HTERT RPE-1 (cell line): ENCODE measurements around the gene POLRMT.

Experiments
- in situ Hi-C: fragments of 300-500 bp; cut with MboI; formaldehyde crosslinking; loops from 4 replicates; pipeline ENCODE4 v1.14.3; 2020; ENCODE audit warnings: low sequenced_read_pairs

POLRMT gene

GRCh38 chr19:581399-582111 is 51.8 kb downstream of the POLRMT start:
- in situ Hi-C loops: no loop called here

DNA sequence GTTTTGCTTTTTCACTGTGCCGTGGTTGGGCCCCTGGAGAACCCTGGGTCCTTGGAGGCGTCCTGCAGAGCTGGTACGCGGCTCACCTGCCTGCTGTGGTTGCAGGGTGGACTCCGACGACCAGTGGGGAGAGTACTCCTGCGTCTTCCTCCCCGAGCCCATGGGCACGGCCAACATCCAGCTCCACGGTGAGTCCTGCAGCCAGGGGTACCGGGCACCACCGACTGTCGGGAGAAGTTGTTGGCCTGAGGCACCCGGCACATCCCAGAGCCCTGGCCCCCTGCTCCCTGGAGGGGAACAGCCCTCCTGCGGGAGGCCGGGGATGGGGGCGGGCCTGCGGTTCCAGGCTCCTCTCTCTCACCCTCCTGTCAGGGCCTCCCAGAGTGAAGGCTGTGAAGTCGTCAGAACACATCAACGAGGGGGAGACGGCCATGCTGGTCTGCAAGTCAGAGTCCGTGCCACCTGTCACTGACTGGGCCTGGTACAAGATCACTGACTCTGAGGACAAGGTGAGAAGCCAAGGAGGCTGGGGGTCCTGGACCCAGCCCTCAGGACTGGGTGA is 53.0 kb downstream of the POLRMT start:
- in situ Hi-C loops: no loop called here

GRCh38 chr19:579842-580155 is 53.5 kb downstream of the POLRMT start:
- in situ Hi-C loops: no loop called here

- in situ Hi-C loops: no loop called here
Measured at GRCh38 chr19:579111-579841, 54.1 kb downstream of the POLRMT start.

GRCh38 chr19:577439-578392 is 55.6 kb downstream of the POLRMT start:
- in situ Hi-C loops: no loop called here

DNA sequence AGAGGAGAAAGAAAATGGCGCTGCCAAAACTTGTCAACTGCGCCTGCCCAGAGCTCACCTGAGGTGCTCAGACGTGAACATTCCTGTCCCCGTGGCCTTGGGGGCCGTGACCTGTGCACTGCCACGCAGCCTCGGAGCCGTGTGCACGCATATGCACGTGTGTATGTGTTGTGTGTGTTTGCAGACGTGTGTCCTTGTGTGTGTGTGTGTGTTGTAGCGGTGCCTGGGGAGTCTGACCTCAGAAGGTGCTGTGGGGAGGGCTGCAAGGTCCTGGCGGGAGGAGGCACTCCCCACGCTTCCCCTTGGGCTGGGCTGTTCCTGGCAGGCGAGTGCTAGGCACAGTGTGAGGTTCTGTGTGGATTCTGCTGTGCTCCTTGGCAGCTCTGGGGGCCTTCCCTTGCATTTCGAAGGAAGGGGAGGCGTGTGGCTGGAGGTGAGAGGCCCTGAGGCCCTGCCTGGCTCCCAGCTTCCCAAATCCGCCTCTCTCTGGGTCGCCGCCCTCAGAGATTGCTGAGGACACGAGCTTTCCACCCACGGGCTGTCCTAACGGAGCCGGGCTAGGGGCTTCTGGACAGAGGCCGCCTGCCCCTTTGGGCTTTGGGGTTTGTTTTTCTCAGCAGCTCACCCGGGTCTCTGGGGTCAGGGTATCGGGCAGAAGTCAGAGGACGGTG is 56.4 kb downstream of the POLRMT start:
- in situ Hi-C loops: no loop called here

- in situ Hi-C loops: no loop called here
Measured at GRCh38 chr19:575527-576506, 57.5 kb downstream of the POLRMT start.

DNA sequence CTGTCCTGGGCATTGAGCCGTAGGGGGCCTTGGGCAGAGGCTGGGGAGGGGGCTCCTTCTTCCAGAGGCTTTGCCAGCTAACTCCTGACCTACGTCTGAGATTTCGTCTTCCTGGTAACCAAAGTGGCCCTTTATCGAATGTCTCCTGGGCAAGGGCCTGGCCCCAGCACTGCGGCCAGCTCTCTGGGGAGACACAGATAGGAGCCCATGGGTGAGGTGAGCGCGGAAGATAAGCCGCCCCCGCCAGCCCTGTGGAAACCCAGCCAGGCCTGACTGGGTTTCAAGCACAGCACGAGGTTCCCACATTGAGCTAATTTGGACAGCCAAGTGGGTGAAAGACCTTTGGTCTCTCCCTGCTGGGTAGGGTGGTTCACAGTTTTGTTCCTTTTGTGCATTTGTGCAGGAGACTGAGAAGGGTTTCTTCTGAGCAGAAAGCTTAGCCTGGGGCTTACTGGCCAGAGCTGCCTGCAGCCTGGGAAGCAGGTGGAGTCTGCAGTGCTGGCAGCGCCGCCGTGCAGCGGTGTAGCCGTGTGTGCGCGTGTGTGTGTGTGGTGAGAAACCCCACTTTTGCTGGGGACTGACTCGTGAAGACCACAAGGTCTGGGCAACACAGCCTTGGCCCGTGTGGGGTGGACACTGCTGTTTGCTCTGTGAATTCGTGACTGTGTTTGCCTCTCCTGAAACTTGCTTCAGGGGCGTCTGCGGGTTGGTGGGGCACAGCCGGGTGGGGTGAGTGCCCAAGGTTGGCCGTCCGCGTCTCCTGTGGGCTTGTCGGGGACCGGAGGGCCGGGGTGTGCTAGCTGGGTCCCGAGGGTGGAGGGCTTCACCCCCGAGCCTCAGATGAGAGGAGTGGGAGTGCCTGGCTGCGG is 58.4 kb downstream of the POLRMT start:
- in situ Hi-C loops: no loop called here

- in situ Hi-C loops: no loop called here
Measured at GRCh38 chr19:573519-573825, 59.9 kb downstream of the POLRMT start.

- in situ Hi-C loops: no loop called here
Measured at GRCh38 chr19:572743-573518, 60.4 kb downstream of the POLRMT start.

- in situ Hi-C loops: no loop called here
Measured at GRCh38 chr19:572140-572742, 61.1 kb downstream of the POLRMT start, which contains the start of gene BSG. BSG (plus strand) TSS chr19:572596; CDS start chr19:572635, 39 bp downstream.

DNA sequence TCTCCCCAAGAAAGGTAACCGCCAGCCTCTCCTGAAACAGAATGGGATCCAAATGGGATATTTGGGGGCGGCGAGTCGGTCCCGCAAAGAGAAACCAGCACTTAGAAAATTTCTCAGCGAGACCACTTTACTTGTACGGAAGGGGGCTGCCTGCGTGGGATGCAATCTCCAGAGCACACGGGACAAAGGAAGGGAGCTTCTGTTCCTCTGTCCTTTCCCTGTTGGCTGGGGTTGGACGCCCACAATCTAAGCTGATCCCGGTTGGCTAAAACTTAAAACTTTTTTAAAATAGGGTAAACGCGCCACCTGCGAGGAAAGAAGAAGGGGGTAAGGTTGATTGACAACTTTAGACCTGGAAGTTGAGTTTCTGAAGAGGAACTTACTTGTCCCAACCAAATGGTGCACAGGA is 61.8 kb downstream of the POLRMT start:
- in situ Hi-C loops: no loop called here

DNA sequence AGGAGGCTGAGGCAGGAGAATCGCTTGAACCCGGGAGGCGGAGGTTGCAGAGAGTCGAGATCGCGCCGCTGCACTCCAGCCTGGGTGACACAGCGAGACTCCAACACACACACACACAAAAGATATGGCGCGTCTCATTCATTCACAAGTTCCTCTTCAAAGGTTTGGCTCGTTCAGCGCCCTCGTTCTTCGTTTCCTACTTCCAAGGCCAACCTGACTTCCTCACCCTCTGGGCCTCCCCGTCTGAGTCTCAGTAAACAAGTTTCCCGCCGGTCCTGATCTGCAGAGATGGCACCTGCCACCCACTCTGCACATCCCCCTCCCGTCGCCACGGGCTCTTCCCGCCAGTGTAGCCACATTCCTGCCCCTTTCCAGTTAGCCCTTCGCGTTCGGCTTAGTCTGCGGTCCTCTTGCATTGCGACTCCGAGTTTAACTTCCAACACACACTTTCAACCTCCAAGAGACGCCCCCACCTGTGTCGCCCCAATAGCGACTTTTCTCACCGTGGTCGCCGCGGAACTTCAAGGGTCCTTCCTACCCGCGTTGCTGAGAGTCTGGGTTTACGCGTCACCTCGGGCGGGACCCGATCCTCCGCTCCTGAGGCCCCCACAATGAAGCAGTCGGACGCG is 62.3 kb downstream of the POLRMT start:
- in situ Hi-C loops: no loop called here

GRCh38 chr19:570251-570686 is 63.1 kb downstream of the POLRMT start:
- in situ Hi-C loops: no loop called here

- in situ Hi-C loops: no loop called here
Measured at GRCh38 chr19:567296-567900, 65.9 kb downstream of the POLRMT start.
